ENCODE results near the gene SMYD2.

The SMYD2 gene

GRCh38 chr1:214264196-214264595, 16.8 kb upstream of the SMYD2 start:
- no peak for TF ChIP-seq CTCF (IDR thresholded peaks at IDR 0.05; ENCODE audit: low read depth, low read length, missing control alignments)
- no peak for DNase-seq
- in situ Hi-C loops (cut with HindIII; ENCODE audit: low pct_ligation_motif_present, low sequenced_read_pairs): no loop called here
- Histone ChIP-seq H3K27me3 (replicated peaks) (no peaks in the 10 kb centered on the region), H3K36me3 (replicated peaks) (no peaks in the 10 kb centered on the region), H3K27ac (no peak overlapping the region), H3K4me3 (ENCODE audit: low read depth, low read length) (no peak overlapping the region)

- H3K27me3 ChIP-seq (replicated peaks): no peaks in the 10 kb centered on the region
- no peak for DNase-seq
- no peak overlapping the region for H3K4me3 ChIP-seq (ENCODE audit: low read depth, low read length)
- no peaks in the 10 kb centered on the region for H3K36me3 ChIP-seq (replicated peaks)
- in situ Hi-C loops (cut with HindIII; ENCODE audit: low pct_ligation_motif_present, low sequenced_read_pairs): no loop called here
- H3K27ac ChIP-seq: no peak overlapping the region
- TF ChIP-seq CTCF (IDR thresholded peaks at IDR 0.05; ENCODE audit: low read depth, low read length, missing control alignments): no peak
Measured at GRCh38 chr1:214264976-214265375, 16.0 kb upstream of the SMYD2 start.

- in situ Hi-C loops (cut with HindIII; ENCODE audit: low pct_ligation_motif_present, low sequenced_read_pairs): no loop called here
Measured at GRCh38 chr1:214270097-214270650, 10.8 kb upstream of the SMYD2 start.

GRCh38 chr1:214271174-214271858, 9.6 kb upstream of the SMYD2 start:
- H3K27ac ChIP-seq: no peak overlapping the region
- in situ Hi-C loops (cut with HindIII; ENCODE audit: low pct_ligation_motif_present, low sequenced_read_pairs): no loop called here
- no peak for TF ChIP-seq CTCF (IDR thresholded peaks at IDR 0.05; ENCODE audit: low read depth, low read length, missing control alignments)
- H3K27me3 ChIP-seq (replicated peaks): no peaks in the 10 kb centered on the region
- DNase-seq: no peak
- H3K36me3 ChIP-seq (replicated peaks): no peaks in the 10 kb centered on the region
- no peak overlapping the region for H3K4me3 ChIP-seq (ENCODE audit: low read depth, low read length)

More at GRCh38 chr1:214270097-214270650, 10.8 kb upstream of the SMYD2 start:
- no peak for TF ChIP-seq CTCF (IDR thresholded peaks at IDR 0.05; ENCODE audit: low read depth, low read length, missing control alignments)
- DNase-seq: no peak
- H3K36me3 ChIP-seq (replicated peaks): no peaks in the 10 kb centered on the region
- H3K27ac ChIP-seq: no peak overlapping the region
- H3K27me3 ChIP-seq (replicated peaks): no peaks in the 10 kb centered on the region
- no peak overlapping the region for H3K4me3 ChIP-seq (ENCODE audit: low read depth, low read length)

- no peak for DNase-seq
- Histone ChIP-seq H3K27me3 (replicated peaks) (no peaks in the 10 kb centered on the region), H3K36me3 (replicated peaks) (no peaks in the 10 kb centered on the region), H3K27ac (no peak overlapping the region), H3K4me3 (ENCODE audit: low read depth, low read length) (no peak overlapping the region)
- no peak for TF ChIP-seq CTCF (IDR thresholded peaks at IDR 0.05; ENCODE audit: low read depth, low read length, missing control alignments)
- in situ Hi-C loops (cut with HindIII; ENCODE audit: low pct_ligation_motif_present, low sequenced_read_pairs): no loop called here
Measured at GRCh38 chr1:214271995-214272731, 8.8 kb upstream of the SMYD2 start.
